ENCODE data around the gene METTL21C. TPM values are rescaled to one million over a fixed set of nuclear protein-coding genes. Genes with fewer than 3 reads are reported as not detected.

The METTL21C gene
- total RNA-seq, 1 donor from 2014 or later = not detected

- no peak for DNase-seq
These were observed 27.8 kb downstream of the METTL21C start for GRCh38 chr13:102667023-102667422.

GRCh38 chr13:102659168-102659713, 35.6 kb downstream of the METTL21C start:
- DNase-seq = no peak

GRCh38 chr13:102658660-102659059, 36.2 kb downstream of the METTL21C start:
- no peak for DNase-seq

- DNase-seq = no peak
These were observed 37.2 kb downstream of the METTL21C start for GRCh38 chr13:102657630-102658029.

- DNase-seq = no peak
These were observed 40.1 kb downstream of the METTL21C start for GRCh38 chr13:102654756-102655155.

- no peak for DNase-seq
These were observed 43.0 kb downstream of the METTL21C start for GRCh38 chr13:102651892-102652291.

- DNase-seq = no peak
These were observed 43.5 kb downstream of the METTL21C start for GRCh38 chr13:102651392-102651791.

GRCh38 chr13:102650444-102650843, 44.4 kb downstream of the METTL21C start:
- no peak for DNase-seq

GRCh38 chr13:102648046-102648445, 46.8 kb downstream of the METTL21C start:
- DNase-seq = no peak

GRCh38 chr13:102645701-102646100, 49.1 kb downstream of the METTL21C start:
- no peak for DNase-seq

- no peak for DNase-seq
These were observed 51.2 kb downstream of the METTL21C start for GRCh38 chr13:102643656-102644055.

GRCh38 chr13:102642475-102642874, 52.4 kb downstream of the METTL21C start:
- peak; percentile 20 for DNase-seq

- DNase-seq = no peak
These were observed 52.8 kb downstream of the METTL21C start for GRCh38 chr13:102642029-102642428.

GRCh38 chr13:102638741-102639140, 56.1 kb downstream of the METTL21C start:
- DNase-seq = no peak

Other genes with a start within 250 kb of the METTL21C start
- gene TPP2, start 98.1 kb downstream of the METTL21C start, total RNA-seq = 68.9 TPM
- 12.8 TPM for gene TEX30, start 78.7 kb upstream of the METTL21C start, total RNA-seq
- gene POGLUT2, start 103.9 kb upstream of the METTL21C start, total RNA-seq = 11.5 TPM
- gene BIVM, start 104.1 kb upstream of the METTL21C start, total RNA-seq = 65.2 TPM
- gene ERCC5, start 151.0 kb upstream of the METTL21C start, total RNA-seq = 70.0 TPM